A673 (cell line): ENCODE data around the gene TGFA.

Experiments used
- CTCF ChIP-seq: fragments of 300-800, 200-600 bp; sonication (generic); conservative IDR thresholded peaks from 2 replicates; pipeline ENCODE4 v1.5.1; 2017; ENCODE audit warnings: low read depth, mild to moderate bottlenecking, antibody characterized with exemption, low read length, moderate library complexity, mixed read lengths
- EZH2 ChIP-seq: fragments of 200-600 bp; sonication (generic); IDR thresholded peaks from 2 replicates; pipeline ENCODE4 v1.6.1; 2017; ENCODE audit warnings: borderline replicate concordance, low read depth, mild to moderate bottlenecking, mixed read lengths, antibody characterized with exemption, low read length; ENCODE audit not compliant: poor library complexity, severe bottlenecking

- TF ChIP-seq CTCF, result no peak
- no peak for TF ChIP-seq EZH2
Measured at GRCh38 chr2:70490381-70490780, 63.2 kb downstream of the TGFA start.
